Smooth muscle cell (in vitro differentiated cells): ENCODE data around the gene OSBPL9. TPM values are rescaled to one million over a fixed set of nuclear protein-coding genes. Genes with fewer than 3 reads are reported as not detected.

ENCODE experiments used
- DNase-seq: peaks from one replicate; lab custom pipeline; 2025; ENCODE audit not compliant: unreplicated experiment; lab: John Stamatoyannopoulos, UW
- H2AFZ ChIP-seq: fragments of 200-600 bp; sonication (generic); 2 replicates; pipeline ENCODE4 v1.6.0; 2016; ENCODE audit warnings: antibody characterized with exemption, low read depth, mild to moderate bottlenecking
- H3F3A ChIP-seq: fragments of 200-600 bp; sonication (generic); 2 replicates; pipeline ENCODE4 v1.6.0; 2017; ENCODE audit warnings: antibody characterized with exemption, low read depth
- H3K27ac ChIP-seq: fragments of 200-600 bp; sonication (generic); 2 replicates; pipeline ENCODE4 v1.5.1; 2016; ENCODE audit warnings: low read depth, mild to moderate bottlenecking
- H3K27me3 ChIP-seq: fragments of 200-600 bp; sonication (generic); 2 replicates; pipeline ENCODE4 v1.6.1; 2016; ENCODE audit warnings: low read depth, mild to moderate bottlenecking
- H3K36me3 ChIP-seq: fragments of 200-600 bp; sonication (generic); 2 replicates; pipeline ENCODE4 v1.5.1; 2016; ENCODE audit warnings: low read depth
- H3K4me1 ChIP-seq: fragments of 200-600 bp; sonication (generic); 2 replicates; pipeline ENCODE4 v1.5.1; 2016; ENCODE audit warnings: low read depth
- H3K4me2 ChIP-seq: fragments of 200-600 bp; sonication (generic); 2 replicates; pipeline ENCODE4 v1.6.0; 2016; ENCODE audit warnings: mild to moderate bottlenecking
- H3K4me3 ChIP-seq: fragments of 200-600 bp; sonication (generic); 2 replicates; pipeline ENCODE4 v1.5.1; 2016; ENCODE audit warnings: mild to moderate bottlenecking
- H3K79me2 ChIP-seq: fragments of 200-600 bp; sonication (generic); 2 replicates; pipeline ENCODE4 v1.6.0; 2016; ENCODE audit warnings: low read depth, mild to moderate bottlenecking
- H3K9ac ChIP-seq: fragments of 200-600 bp; sonication (generic); 2 replicates; pipeline ENCODE4 v1.6.0; 2016; ENCODE audit warnings: low read depth
- H3K9me3 ChIP-seq: fragments of 200-600 bp; sonication (generic); replicated peaks from 2 replicates; pipeline ENCODE4 v1.5.1; 2016; ENCODE audit warnings: low read depth
- H4K20me1 ChIP-seq: fragments of 200-600 bp; sonication (generic); 2 replicates; pipeline ENCODE4 v1.6.0; 2016; ENCODE audit warnings: low read depth
- WGBS: methylation state at CpG from one replicate; pipeline ENCODE4 v1.1.7; 2016; ENCODE audit warnings: low lambda C conversion rate; 5-methylcytosine and 5-hydroxymethylcytosine counted together
- polyA plus RNA-seq: library from polyadenylated mRNA; unstranded; fragments of >200 nt; fragmentation: Nextera tagmentation; extraction: Ambion mirVana; gene quantifications from 2 replicates; pipeline ENCODE4 v1.2.1, GENCODE V29; 2016
- total RNA-seq: library from RNA; depleted of rRNA; stranded (reverse); fragments of >200 nt; gene quantifications from 2 replicates; pipeline ENCODE4 v1.2.3, GENCODE V29; 2014
- TF ChIP-seq, protein P1 (sequence below): fragments of 200-600 bp; sonication (generic); IDR thresholded peaks from 2 replicates; pipeline ENCODE4 v1.5.1; 2017; ENCODE audit warnings: borderline replicate concordance, mild to moderate bottlenecking, antibody characterized with exemption; ENCODE audit not compliant: insufficient read depth, poor library complexity, severe bottlenecking

OSBPL9 gene
- total and polyA plus RNA-seq, 2 experiments from 2014 or later: 66.7 to 112 TPM

DNA sequence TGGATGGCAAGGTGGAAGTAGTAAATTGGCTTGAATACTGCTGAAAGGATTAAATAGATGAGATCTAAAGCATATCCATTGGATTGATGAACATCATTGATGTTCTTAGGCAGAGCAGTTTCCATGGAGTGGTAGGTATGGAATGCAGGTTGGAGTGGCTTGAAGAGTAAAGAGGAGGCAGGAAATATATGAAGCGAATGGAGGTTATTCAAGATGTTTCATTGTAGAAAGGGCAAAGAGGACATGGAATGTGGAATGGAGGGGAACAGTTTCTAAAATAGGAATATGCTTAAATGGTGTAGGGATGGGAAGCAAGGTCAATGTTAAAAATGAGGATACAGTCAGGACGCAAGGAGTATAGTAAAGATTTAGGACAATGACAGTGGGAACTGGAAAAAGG is 6.1 kb downstream of the OSBPL9 start:
- Histone ChIP-seq H3K9ac (peak overlapping the region; percentile 44), H3F3A (peaks cover 2% of the 10 kb centered on the region), H3K4me3 (no peak overlapping the region), H3K27ac (peak overlapping the region; percentile 82), H4K20me1 (peaks cover 55% of the 10 kb centered on the region), H3K79me2 (peaks cover 84% of the 10 kb centered on the region), H2AFZ (no peak overlapping the region), H3K9me3 (no peaks in the 10 kb centered on the region), H3K36me3 (no peaks in the 10 kb centered on the region), H3K4me1 (peaks cover 13% of the 10 kb centered on the region), H3K27me3 (no peaks in the 10 kb centered on the region), H3K4me2 (no peak overlapping the region)
- WGBS: 97% methylated on average over 2 of the region's 2 CpGs
- TF ChIP-seq, protein P1, sequence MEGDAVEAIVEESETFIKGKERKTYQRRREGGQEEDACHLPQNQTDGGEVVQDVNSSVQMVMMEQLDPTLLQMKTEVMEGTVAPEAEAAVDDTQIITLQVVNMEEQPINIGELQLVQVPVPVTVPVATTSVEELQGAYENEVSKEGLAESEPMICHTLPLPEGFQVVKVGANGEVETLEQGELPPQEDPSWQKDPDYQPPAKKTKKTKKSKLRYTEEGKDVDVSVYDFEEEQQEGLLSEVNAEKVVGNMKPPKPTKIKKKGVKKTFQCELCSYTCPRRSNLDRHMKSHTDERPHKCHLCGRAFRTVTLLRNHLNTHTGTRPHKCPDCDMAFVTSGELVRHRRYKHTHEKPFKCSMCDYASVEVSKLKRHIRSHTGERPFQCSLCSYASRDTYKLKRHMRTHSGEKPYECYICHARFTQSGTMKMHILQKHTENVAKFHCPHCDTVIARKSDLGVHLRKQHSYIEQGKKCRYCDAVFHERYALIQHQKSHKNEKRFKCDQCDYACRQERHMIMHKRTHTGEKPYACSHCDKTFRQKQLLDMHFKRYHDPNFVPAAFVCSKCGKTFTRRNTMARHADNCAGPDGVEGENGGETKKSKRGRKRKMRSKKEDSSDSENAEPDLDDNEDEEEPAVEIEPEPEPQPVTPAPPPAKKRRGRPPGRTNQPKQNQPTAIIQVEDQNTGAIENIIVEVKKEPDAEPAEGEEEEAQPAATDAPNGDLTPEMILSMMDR: no peak
- DNase-seq: no peak

DNA sequence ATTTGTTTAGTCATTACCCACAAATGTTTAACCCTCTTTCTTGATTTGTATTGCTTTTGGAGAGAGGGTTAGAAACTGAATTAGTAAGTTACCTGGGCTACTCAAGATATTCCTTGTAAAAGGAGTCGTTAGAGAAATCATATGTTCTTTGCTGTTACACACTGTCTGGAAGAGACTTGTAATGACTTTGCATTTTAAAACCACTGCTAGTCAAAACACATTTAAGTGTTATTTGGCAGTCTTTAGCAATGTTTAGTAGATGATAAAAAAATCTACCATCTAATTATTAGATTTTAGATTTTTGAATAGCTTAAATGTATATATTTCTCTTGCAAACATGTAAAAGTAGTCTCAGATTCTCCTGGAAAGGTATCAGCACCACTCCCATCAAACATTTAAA is 6.6 kb downstream of the OSBPL9 start:
- peaks cover 60% of the 10 kb centered on the region for H4K20me1 ChIP-seq
- WGBS: 74% methylated on average over 1 of the region's 1 CpG
- no peak overlapping the region for H2AFZ ChIP-seq
- H3K9me3 ChIP-seq: no peaks in the 10 kb centered on the region
- no peak overlapping the region for H3K4me3 ChIP-seq
- TF ChIP-seq, protein P1: no peak
- no peaks in the 10 kb centered on the region for H3K36me3 ChIP-seq
- peaks cover 84% of the 10 kb centered on the region for H3K79me2 ChIP-seq
- H3K27ac ChIP-seq: peak overlapping the region; percentile 82
- H3K4me2 ChIP-seq: no peak overlapping the region
- peaks cover 2% of the 10 kb centered on the region for H3F3A ChIP-seq
- peak overlapping the region; percentile 44 for H3K9ac ChIP-seq
- DNase-seq: no peak
- H3K27me3 ChIP-seq: no peaks in the 10 kb centered on the region
- peaks cover 13% of the 10 kb centered on the region for H3K4me1 ChIP-seq

DNA sequence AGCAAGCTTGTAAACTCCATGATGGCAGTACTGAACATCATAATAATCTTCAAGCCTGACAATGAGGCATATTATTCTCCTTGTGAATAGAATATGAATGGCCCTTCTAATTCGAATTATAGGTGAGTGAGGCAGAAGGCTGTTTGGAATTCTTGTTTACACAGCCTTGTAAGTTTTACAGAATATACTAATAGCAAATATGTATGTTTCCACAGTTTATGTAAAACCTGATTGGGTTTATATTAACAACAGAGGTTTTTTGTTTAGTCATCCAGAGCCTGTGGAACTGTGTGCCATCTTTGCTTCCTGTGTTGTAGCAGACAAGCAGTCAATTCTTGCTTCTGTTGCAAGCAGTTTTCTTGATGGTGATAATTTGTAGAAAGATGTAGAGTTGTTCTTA is 8.0 kb downstream of the OSBPL9 start:
- peaks cover 84% of the 10 kb centered on the region for H3K79me2 ChIP-seq

DNA sequence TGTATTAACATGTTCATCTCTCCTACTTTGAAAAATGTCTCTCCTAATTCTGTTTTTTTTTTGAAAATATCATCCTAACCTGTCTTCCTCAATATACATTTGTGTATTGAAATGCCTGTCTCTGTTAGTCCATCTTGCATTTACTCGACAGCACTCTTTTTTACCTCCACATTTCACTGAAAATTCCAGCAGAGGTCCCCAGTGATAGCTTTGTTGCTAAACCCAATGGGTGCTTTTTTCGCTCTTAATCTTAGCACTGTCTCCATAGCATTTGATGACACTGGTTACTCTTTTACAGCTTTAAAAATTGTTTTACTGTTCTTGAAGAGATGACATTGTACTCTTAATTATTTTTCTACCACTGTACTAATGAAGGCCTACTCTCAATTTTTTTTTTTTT is 10.8 kb downstream of the OSBPL9 start:
- Histone ChIP-seq H3K36me3 (no peaks in the 10 kb centered on the region), H3K27ac (no peak overlapping the region), H3K4me2 (no peak overlapping the region), H3K9ac (no peak overlapping the region), H3K4me1 (no peaks in the 10 kb centered on the region), H3F3A (peaks cover 2% of the 10 kb centered on the region), H4K20me1 (peaks cover 84% of the 10 kb centered on the region), H3K27me3 (no peaks in the 10 kb centered on the region), H3K4me3 (no peak overlapping the region), H2AFZ (no peak overlapping the region), H3K9me3 (no peaks in the 10 kb centered on the region), H3K79me2 (peaks cover 86% of the 10 kb centered on the region)
- TF ChIP-seq, protein P1: peak; percentile 36
- no peak for DNase-seq
- WGBS: 58% methylated on average over 2 of the region's 2 CpGs

More for the DNA sequence above, 8.0 kb downstream of the OSBPL9 start:
- H3K9ac ChIP-seq: no peak overlapping the region
- no peak for DNase-seq
- H3F3A ChIP-seq: peaks cover 2% of the 10 kb centered on the region
- H3K9me3 ChIP-seq: no peaks in the 10 kb centered on the region
- peaks cover 13% of the 10 kb centered on the region for H3K4me1 ChIP-seq
- H3K4me2 ChIP-seq: no peak overlapping the region
- no peaks in the 10 kb centered on the region for H3K27me3 ChIP-seq
- peaks cover 73% of the 10 kb centered on the region for H4K20me1 ChIP-seq
- peak overlapping the region; percentile 54 for H3K27ac ChIP-seq
- H2AFZ ChIP-seq: no peak overlapping the region
- H3K4me3 ChIP-seq: no peak overlapping the region
- H3K36me3 ChIP-seq: no peaks in the 10 kb centered on the region
- 77% methylated on average over 1 of the region's 1 CpG for WGBS
- TF ChIP-seq, protein P1: no peak
